ENCODE results near the gene SEPTIN3. TPM values are rescaled to one million over a fixed set of nuclear protein-coding genes. Genes with fewer than 3 reads are reported as not detected.

SEPTIN3 gene
- total and polyA plus RNA-seq, 9 of the 15 experiments (the other 6 are each of a cell fraction or from before 2014, with no cell fraction given): 0.06 TPM; not detected in 8

GRCh38 chr22:42000466-42000865 lies 31.2 kb downstream of the SEPTIN3 start:
- Histone ChIP-seq H3K36me3 (ENCODE audit: control insufficient read depth, insufficient read depth, low read length) (no peaks in the 10 kb centered on the region), H3K27me3 (ENCODE audit: control insufficient read depth in 2 of 2, insufficient read depth in 2 of 2, low read length in 2 of 2) (peaks cover 7 to 26% of the 10 kb centered on the region in 2 experiments; a peak in 3 of 5 replicates), H3K9ac (ENCODE audit: insufficient read depth in 1 of 2, low read depth in 2 of 2, low read length in 2 of 2) (no peak overlapping the region), H3K9me3 (replicated peaks; ENCODE audit: control insufficient read depth, insufficient read depth, low read depth, low read length) (no peaks in the 10 kb centered on the region), H3K4me1 (replicated peaks in 1 of 2; ENCODE audit: control insufficient read depth in 2 of 2, insufficient read depth in 2 of 2, low read length in 2 of 2) (peaks cover 0 to 6% of the 10 kb centered on the region in 2 experiments; a peak in 2 of 5 replicates), H2AFZ (ENCODE audit: low read depth, low read length) (no peak overlapping the region), H3K9me1 (ENCODE audit: control insufficient read depth, insufficient read depth, low read length) (no peaks in the 10 kb centered on the region), H3K79me2 (ENCODE audit: control insufficient read depth, insufficient read depth, low read length) (no peaks in the 10 kb centered on the region), H3K4me2 (ENCODE audit: insufficient read depth, low read length) (no peak overlapping the region), H3K4me3 (no peak overlapping the region), H3K27ac (ENCODE audit: extremely low read depth, low read depth, low read length) (no peak overlapping the region), H4K20me1 (replicated peaks; ENCODE audit: control insufficient read depth, insufficient read depth, low read length) (no peaks in the 10 kb centered on the region)
- ATAC-seq (no peak), DNase-seq (ENCODE audit: extremely low read depth in 1 of 4, low spot score in 3 of 4) (no peak), FAIRE-seq (no peak)
- TF ChIP-seq ZNF75A (CRISPR knock-in tag; IDR thresholded peaks at IDR 0.05) (no peak), HMGN3 (IDR thresholded peaks at IDR 0.05; ENCODE audit: borderline replicate concordance, extremely low read depth, insufficient read length, low read depth, low read length) (no peak)
- in situ Hi-C loops (cut with MboI) (no loop called here), intact Hi-C loops (cut with micrococcal nuclease) (no loop called here)
- WGBS (ENCODE audit: insufficient coverage, low coverage, missing lambda C conversion rate): 0% methylated on average over 2 of the region's 8 CpGs
- ChIA-PET CTCF (ENCODE audit: low intra/inter-chr PET ratio) (no interaction called here), POLR2A (interaction anchor here (1.1 kb wide), 1 partner anchor 17 kb away, joined by 3 read pairs; no protein-coding TSS in a partner anchor)
- BruUV-seq (replicated peaks): no TSS peak

GRCh38 chr22:42001121-42001520 lies 31.9 kb downstream of the SEPTIN3 start:
- Histone ChIP-seq H3K4me3 (no peak overlapping the region), H3K27me3 (ENCODE audit: control insufficient read depth in 2 of 2, insufficient read depth in 2 of 2, low read length in 2 of 2) (peaks cover 7 to 24% of the 10 kb centered on the region in 2 experiments; a peak in 3 of 5 replicates), H3K36me3 (ENCODE audit: control insufficient read depth, insufficient read depth, low read length) (no peaks in the 10 kb centered on the region), H4K20me1 (replicated peaks; ENCODE audit: control insufficient read depth, insufficient read depth, low read length) (no peaks in the 10 kb centered on the region), H3K4me1 (replicated peaks in 1 of 2; ENCODE audit: control insufficient read depth in 2 of 2, insufficient read depth in 2 of 2, low read length in 2 of 2) (peaks cover 0 to 6% of the 10 kb centered on the region in 2 experiments; a peak in 2 of 5 replicates), H3K79me2 (ENCODE audit: control insufficient read depth, insufficient read depth, low read length) (no peaks in the 10 kb centered on the region), H3K9ac (ENCODE audit: insufficient read depth in 1 of 2, low read depth in 2 of 2, low read length in 2 of 2) (no peak overlapping the region), H3K9me3 (replicated peaks; ENCODE audit: control insufficient read depth, insufficient read depth, low read depth, low read length) (no peaks in the 10 kb centered on the region), H3K27ac (ENCODE audit: extremely low read depth, low read depth, low read length) (no peak overlapping the region), H2AFZ (ENCODE audit: low read depth, low read length) (no peak overlapping the region), H3K9me1 (ENCODE audit: control insufficient read depth, insufficient read depth, low read length) (no peaks in the 10 kb centered on the region), H3K4me2 (ENCODE audit: insufficient read depth, low read length) (no peak overlapping the region)
- ChIA-PET POLR2A (no interaction called here), CTCF (ENCODE audit: low intra/inter-chr PET ratio) (no interaction called here)
- in situ Hi-C loops (cut with MboI): no loop called here
- no TSS peak for BruUV-seq (replicated peaks)
- FAIRE-seq (no peak), ATAC-seq (no peak), DNase-seq (ENCODE audit: extremely low read depth in 1 of 4, low spot score in 3 of 4) (no peak)
- intact Hi-C loops (cut with micrococcal nuclease): no loop called here
- 6% methylated on average over 8 of the region's 8 CpGs for WGBS (ENCODE audit: insufficient coverage, low coverage, missing lambda C conversion rate)
- TF ChIP-seq MLLT1 (IDR thresholded peaks at IDR 0.05) (no peak), ATF3 (IDR thresholded peaks at IDR 0.05) (peak; percentile 34), ATF3 (CRISPR knock-in tag; conservative IDR thresholded peaks at IDR 0.05) (no peak), CREB1 (IDR thresholded peaks at IDR 0.05) (peak; percentile 31; the same call in 1 of the 2 replicates), CREB1 (CRISPR knock-in tag; IDR thresholded peaks at IDR 0.05) (no peak), GABPA (tag; conservative IDR thresholded peaks at IDR 0.05; ENCODE audit: low read depth) (peak; percentile 48), CREM (IDR thresholded peaks at IDR 0.05; ENCODE audit: low read depth) (peak; percentile 47), BRCA1 (IDR thresholded peaks at IDR 0.05) (no peak), BRCA1 (CRISPR knock-in tag; IDR thresholded peaks at IDR 0.05) (no peak), TAF15 (IDR thresholded peaks at IDR 0.05; ENCODE audit: low read depth, low read length) (no peak)
